Body of pancreas (tissue), 4 donors: ENCODE measurements around the gene PCDHGA8.

Experiments
- POLR2A ChIP-seq, 3 donors: fragments of 450-650 bp; IDR thresholded peaks; one replicate each; pipeline ENCODE4 v1.6.1; 2016; ENCODE audit warnings: antibody characterized with exemption in 3 of 3, mild to moderate bottlenecking in 2 of 3
- TF ChIP-seq, protein P1 (sequence below), 7 experiments: fragments of 450-650 bp in 4 of 7; fragments of 200-600 bp in 3 of 7; sonication (generic) in 3 of 7; IDR thresholded peaks; one replicate each; pipeline ENCODE4 v1.5.1; 2016 to 2019; ENCODE audit warnings: antibody characterized with exemption in 7 of 7

GRCh38 chr5:141356133-141356532 lies 36.3 kb upstream of the PCDHGA8 start:
- TF ChIP-seq POLR2A (IDR thresholded peaks at IDR 0.05): no peak
- TF ChIP-seq, protein P1, sequence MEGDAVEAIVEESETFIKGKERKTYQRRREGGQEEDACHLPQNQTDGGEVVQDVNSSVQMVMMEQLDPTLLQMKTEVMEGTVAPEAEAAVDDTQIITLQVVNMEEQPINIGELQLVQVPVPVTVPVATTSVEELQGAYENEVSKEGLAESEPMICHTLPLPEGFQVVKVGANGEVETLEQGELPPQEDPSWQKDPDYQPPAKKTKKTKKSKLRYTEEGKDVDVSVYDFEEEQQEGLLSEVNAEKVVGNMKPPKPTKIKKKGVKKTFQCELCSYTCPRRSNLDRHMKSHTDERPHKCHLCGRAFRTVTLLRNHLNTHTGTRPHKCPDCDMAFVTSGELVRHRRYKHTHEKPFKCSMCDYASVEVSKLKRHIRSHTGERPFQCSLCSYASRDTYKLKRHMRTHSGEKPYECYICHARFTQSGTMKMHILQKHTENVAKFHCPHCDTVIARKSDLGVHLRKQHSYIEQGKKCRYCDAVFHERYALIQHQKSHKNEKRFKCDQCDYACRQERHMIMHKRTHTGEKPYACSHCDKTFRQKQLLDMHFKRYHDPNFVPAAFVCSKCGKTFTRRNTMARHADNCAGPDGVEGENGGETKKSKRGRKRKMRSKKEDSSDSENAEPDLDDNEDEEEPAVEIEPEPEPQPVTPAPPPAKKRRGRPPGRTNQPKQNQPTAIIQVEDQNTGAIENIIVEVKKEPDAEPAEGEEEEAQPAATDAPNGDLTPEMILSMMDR (IDR thresholded peaks at IDR 0.05): no peak
